ENCODE results near the gene LRRC74B. TPM values are rescaled to one million over a fixed set of nuclear protein-coding genes. Genes with fewer than 3 reads are reported as not detected.

Gene LRRC74B
- polyA plus RNA-seq (2011; rRNA removed) (not detected in 2 replicates), polyA minus RNA-seq (2011; rRNA and poly(A)+ RNA removed) (not detected in 2 replicates)

- POLR2A ChIA-PET: interaction anchor here (1.2 to 1.6 kb wide), 2 partner anchors 44 to 64 kb away, joined by 3 read pairs; partner anchors contain the start of genes LZTR1 and THAP7
- TF ChIP-seq CTCF (IDR thresholded peaks at IDR 0.05; ENCODE audit: low read depth, low read length): no peak
- H3K4me3 ChIP-seq (ENCODE audit: low read depth, low read length): peak within 1 kb of the TSS; percentile 57
- peak; percentile 67 for DNase-seq (ENCODE audit: low read depth, low spot score)
- H3K27ac ChIP-seq (ENCODE audit: low read depth, low read length): peak within 1 kb of the TSS; percentile 40
- CTCF ChIA-PET: interaction anchor here (1.6 kb wide), 1 partner anchor 57 kb away, joined by 5 read pairs; no protein-coding TSS in a partner anchor
- no peaks in the 10 kb centered on the region for H3K9me3 ChIP-seq (ENCODE audit: control insufficient read depth, insufficient read depth, low read length)
- H3K27me3 ChIP-seq (ENCODE audit: control insufficient read depth, insufficient read depth, low read length): no peaks in the 10 kb centered on the region
Observed at GRCh38 chr22:21045585-21046294, at the start of gene LRRC74B. LRRC74B (plus strand) TSS chr22:21045946; CDS start chr22:21045987, 41 bp downstream.

- no peak overlapping the region for H3K27ac ChIP-seq (ENCODE audit: low read depth, low read length)
- DNase-seq (ENCODE audit: low read depth, low spot score): no peak
- no peak overlapping the region for H3K4me3 ChIP-seq (ENCODE audit: low read depth, low read length)
- POLR2A ChIA-PET: interaction anchor here (1.1 kb wide), 1 partner anchor 17 kb away, joined by 4 read pairs; no protein-coding TSS in a partner anchor
- CTCF ChIA-PET: no interaction called here
- no peaks in the 10 kb centered on the region for H3K27me3 ChIP-seq (ENCODE audit: control insufficient read depth, insufficient read depth, low read length)
- H3K9me3 ChIP-seq (ENCODE audit: control insufficient read depth, insufficient read depth, low read length): no peaks in the 10 kb centered on the region; the same call in 1 of the 2 replicates
- TF ChIP-seq CTCF (IDR thresholded peaks at IDR 0.05; ENCODE audit: low read depth, low read length): no peak
Observed at GRCh38 chr22:20996031-20996410, 49.7 kb upstream of the LRRC74B start.

GRCh38 chr22:20996598-20997535 lies 48.9 kb upstream of the LRRC74B start:
- CTCF ChIA-PET: no interaction called here
- H3K27ac ChIP-seq (ENCODE audit: low read depth, low read length): no peak overlapping the region
- H3K9me3 ChIP-seq (ENCODE audit: control insufficient read depth, insufficient read depth, low read length): no peaks in the 10 kb centered on the region; the same call in 1 of the 2 replicates
- H3K4me3 ChIP-seq (ENCODE audit: low read depth, low read length): no peak overlapping the region
- no peak for DNase-seq (ENCODE audit: low read depth, low spot score)
- POLR2A ChIA-PET: interaction anchor here (1.1 kb wide), 1 partner anchor 17 kb away, joined by 4 read pairs; no protein-coding TSS in a partner anchor
- no peak for TF ChIP-seq CTCF (IDR thresholded peaks at IDR 0.05; ENCODE audit: low read depth, low read length)
- no peaks in the 10 kb centered on the region for H3K27me3 ChIP-seq (ENCODE audit: control insufficient read depth, insufficient read depth, low read length)

- H3K9me3 ChIP-seq (ENCODE audit: control insufficient read depth, insufficient read depth, low read length): no peaks in the 10 kb centered on the region; the same call in 1 of the 2 replicates
- TF ChIP-seq CTCF (IDR thresholded peaks at IDR 0.05; ENCODE audit: low read depth, low read length): no peak
- H3K27me3 ChIP-seq (ENCODE audit: control insufficient read depth, insufficient read depth, low read length): no peaks in the 10 kb centered on the region
- peak overlapping the region; percentile 21 for H3K27ac ChIP-seq (ENCODE audit: low read depth, low read length)
- no peak for DNase-seq (ENCODE audit: low read depth, low spot score)
- POLR2A ChIA-PET: no interaction called here
- H3K4me3 ChIP-seq (ENCODE audit: low read depth, low read length): no peak overlapping the region
- CTCF ChIA-PET: no interaction called here
Observed at GRCh38 chr22:20997536-20998257, 48.0 kb upstream of the LRRC74B start.

All from AG04450 (cell line).